GM18519 (cell line): ENCODE measurements around the gene STRN4.
"Not testable (repeated sequence)": the region's sequence is repeated elsewhere in the genome, so short reads cannot be mapped to it uniquely, and the experiment has no call there.

Source experiments
- ATAC-seq: cut with Tn5 transposase; IDR thresholded peaks from one replicate; pipeline ENCODE4 v1.9.1; 2021; ENCODE audit warnings: mild to moderate bottlenecking, moderate library complexity; ENCODE audit not compliant: unreplicated experiment, low FRiP score

Gene STRN4

DNA sequence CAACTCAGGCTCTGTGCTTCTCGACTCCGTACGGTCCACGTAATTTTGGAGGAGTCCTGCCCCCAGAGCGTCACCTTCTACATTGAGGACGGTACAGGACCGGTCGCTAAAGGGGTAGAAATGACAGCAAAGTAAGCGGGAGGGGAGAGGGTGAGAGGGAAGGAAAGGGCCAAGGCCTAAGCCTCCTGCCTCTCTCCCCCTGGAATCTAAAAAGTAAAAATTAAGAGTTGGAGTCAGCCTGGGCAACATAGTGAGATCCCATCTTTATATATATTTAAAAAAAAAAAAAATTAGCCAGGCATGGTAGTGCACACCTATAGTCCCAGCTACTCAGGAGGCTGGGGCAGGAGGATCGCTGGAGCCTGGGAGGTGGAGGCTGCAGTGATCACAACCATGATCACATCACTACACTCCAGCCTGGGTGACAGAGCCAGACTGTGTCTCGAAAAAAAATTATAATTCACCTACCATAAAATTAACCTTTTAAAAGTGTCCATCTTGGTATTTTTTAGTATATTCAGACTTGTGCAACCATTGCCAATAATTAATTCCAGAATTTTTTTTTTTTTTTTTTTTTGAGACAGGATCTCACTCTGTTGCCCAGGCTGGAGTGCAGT is 29.5 kb upstream of the STRN4 start:
- ATAC-seq: no peak

DNA sequence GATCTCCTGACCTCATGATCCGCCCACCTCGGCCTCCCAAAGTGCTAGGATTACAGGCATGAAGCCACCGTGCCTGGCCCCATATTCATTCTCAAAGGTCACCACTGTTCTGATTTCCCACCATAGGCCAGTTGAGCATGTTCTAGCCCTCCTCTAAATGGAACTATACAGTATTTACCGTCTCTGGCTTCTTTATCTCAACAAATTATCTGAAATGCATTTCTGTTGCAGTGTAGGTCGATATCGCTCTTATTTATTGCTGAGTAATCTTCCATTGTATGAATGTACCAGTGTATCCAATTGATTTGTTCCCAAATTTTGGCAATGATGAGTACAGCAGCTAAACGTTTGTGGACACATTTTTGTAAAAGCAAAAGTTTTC is 26.8 kb upstream of the STRN4 start:
- ATAC-seq: no peak

DNA sequence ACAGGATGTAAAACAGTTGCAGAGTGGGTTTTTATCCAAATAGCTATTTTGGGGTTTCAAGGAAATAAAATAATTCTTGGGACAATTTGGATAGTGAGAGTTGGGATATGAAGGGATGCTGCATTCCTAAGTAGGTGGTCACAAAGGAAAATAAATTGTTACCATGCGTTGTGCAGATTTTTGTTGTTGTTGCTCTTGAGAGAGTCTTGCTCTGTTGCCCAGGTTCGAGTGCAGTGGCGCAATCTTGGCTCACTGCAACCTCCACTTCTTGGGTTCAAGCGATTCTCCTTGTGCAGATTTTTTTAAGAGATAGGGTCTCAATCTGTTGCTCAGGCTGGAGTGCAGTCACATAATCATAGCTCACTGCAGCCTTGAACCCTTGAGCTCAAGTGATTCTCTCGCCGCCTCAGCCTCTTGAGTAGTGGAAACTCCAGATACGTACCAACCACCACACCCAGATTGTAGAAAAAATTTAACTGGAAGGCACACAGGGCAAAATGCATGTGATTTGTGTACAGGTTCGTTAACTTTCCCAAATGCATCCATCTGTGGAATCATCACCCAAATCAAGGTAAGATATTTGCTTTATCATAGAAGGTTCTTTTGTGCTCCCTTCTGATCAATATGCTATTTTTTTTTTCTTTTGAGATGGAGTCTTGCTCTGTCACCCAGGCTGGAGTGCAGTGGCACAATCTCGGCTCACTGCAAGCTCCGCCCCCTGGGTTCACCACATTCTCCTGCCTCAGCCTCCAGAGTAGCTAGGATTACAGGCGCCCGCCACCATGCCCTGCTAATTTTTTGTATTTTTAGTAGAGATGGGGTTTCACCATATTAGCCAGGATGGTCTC is 26.1 kb upstream of the STRN4 start:
- no peak for ATAC-seq

DNA sequence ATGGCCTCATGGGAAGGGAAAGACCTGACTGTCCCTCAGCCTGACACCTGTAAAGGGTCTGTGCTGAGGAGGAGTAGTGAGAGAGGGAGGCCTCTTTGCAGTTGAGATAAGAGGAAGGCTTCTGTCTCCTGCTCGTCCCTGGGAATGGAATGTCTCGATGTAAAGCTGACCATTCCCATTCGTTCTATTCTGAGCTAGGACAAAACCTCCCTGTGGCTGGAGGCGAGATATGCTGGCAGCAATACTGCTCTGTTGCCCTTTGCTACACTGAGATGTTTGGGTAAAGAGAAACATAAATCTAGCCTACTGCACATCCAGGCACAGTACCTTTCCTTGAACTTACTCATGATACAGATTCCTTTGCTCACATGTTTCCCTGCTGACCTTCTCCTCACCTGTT is 22.5 kb upstream of the STRN4 start:
- not testable (repeated sequence) for ATAC-seq

DNA sequence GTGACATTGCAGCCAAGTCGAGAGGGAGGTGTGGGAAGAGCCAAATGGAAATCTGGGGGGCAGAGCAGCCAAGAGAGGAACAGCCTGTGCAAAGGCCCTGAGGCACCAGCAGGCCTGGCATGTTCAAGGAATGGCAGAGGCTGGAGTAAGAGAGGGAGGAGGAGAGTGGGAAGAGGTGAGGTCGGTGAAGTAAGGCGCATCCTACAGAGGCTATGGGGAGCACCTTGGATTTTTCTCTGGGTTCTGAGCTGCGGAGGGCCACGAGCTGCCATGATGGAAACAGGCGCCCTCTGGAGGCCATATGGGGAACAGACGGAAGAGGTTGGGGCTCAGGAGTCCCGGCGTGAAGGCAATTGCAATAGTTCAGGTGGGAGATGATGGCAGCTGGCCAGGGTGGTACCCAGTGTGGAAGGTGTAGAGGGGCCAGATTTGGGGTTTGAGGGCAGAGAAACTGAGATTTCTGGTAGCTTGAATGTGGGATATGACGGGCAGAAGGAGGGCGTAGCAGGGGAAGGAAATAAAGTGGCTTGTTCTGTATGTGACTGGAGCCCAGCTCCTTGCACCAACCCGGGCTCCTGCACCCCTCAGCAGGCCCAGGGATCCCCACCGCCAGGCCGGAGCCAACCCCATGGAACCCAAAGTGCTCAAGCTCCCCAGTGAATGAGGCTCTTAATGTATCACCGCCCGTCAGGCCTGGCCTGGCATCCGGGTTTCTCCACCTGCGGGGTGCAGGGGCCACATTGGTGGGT is 20.5 kb upstream of the STRN4 start:
- no peak for ATAC-seq

DNA sequence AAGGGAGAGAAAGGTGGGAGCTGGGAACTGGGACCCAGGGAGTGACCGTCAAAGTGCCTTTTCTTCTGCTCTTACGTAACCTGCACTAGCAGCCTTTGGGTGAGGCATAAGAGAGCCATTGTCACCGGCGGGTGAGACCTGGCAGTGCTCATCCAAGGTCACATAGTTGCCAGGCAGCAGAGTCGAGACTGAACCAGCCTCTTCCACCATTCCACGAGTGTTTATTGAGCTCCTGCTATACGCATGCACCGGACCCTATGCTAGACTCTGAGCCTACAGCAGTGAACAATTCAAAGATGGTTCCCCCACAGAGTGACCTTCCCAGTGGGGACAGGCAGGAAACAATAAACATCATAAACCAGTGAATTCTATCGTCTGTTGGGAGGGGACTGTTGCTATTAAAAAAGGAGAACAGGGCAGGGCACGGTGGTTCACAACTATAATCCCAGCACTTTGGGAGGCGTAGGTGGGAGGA is 18.6 kb upstream of the STRN4 start:
- ATAC-seq: no peak

DNA sequence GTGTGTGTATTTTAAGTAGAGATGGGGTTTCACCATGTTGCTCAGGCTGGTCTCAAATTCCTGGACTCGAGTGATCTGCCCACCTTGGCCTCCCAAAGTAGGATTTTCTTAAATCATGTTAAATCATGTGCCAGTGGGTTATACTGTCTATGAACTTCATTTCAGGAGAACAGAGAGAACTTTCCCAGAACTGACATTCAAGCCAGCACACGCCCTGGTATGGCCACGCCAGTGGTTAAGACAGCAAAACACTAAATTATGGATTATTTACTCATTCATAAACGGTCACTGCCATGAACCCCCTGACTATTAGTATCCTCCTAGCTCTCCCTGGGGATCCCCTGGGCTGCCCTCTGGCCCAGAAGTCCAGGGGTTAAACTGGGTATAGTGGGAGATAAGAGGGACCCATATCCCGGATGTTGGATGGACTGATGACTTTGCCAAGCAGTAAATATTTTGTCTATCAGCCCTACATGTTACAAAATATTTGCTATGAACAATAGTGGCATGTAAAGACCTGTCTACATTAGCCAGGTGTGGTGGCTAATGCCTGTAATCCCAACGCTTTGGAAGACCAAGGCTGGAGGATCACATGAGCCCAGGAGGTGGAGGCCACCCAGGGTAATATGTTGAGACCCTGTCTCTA is 16.1 kb upstream of the STRN4 start:
- ATAC-seq: no peak

DNA sequence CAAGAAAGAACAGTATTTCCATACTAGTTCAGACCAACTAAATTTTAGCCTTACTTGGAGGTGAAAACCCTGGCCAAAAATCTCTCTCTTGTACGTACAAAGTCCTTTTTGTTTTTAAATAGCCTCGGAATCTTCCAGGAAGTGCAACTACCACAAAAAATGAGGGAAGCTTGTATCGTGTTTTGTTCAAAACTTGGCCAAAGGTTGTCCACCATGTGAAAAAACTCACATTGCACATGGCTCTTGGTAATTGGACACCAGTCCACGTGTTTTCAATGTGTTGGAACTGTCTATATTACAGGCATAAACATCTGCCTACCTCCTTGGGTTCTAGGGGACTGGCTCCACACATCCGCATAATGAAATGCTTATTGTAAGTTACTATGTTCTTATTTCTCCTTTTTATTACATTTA is 15.2 kb upstream of the STRN4 start:
- ATAC-seq: no peak

DNA sequence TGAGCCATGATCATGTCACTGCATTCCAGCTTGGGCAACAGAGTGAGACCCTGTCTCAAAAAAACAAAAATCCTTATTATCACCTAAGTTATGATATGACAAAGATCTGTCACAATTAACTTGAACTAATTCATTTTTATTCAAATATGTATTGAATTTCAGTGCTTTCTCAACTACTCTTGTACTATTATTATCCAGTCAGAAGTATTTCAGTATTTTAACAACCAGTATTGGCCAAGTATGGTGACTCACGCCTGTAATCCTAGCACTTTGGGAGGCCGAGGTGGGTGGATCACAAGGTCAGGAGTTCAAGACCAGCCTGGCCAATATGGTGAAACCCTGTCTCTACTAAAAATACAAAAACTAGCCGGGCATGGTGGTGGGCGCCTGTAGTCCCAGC is 14.6 kb upstream of the STRN4 start:
- not testable (repeated sequence) for ATAC-seq

DNA sequence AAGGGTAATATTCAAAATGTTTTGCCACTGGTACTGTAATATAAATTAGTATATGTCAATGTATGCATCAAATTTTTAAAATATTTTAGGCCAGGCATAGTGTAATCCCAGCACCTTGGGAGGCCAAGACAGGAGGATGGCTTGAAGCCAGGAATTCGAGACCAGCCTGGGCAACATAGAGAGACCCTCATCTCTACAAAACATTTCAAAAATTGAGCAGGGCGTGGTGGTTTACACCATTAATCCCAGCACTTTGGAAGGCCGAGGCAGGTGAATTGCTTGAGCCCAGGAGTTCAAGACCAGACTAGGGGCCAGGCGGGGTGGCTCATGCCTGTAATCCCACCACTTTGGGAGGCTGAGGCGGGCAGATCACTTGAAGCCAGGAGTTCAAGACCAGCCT is 14.1 kb upstream of the STRN4 start:
- ATAC-seq: no peak

DNA sequence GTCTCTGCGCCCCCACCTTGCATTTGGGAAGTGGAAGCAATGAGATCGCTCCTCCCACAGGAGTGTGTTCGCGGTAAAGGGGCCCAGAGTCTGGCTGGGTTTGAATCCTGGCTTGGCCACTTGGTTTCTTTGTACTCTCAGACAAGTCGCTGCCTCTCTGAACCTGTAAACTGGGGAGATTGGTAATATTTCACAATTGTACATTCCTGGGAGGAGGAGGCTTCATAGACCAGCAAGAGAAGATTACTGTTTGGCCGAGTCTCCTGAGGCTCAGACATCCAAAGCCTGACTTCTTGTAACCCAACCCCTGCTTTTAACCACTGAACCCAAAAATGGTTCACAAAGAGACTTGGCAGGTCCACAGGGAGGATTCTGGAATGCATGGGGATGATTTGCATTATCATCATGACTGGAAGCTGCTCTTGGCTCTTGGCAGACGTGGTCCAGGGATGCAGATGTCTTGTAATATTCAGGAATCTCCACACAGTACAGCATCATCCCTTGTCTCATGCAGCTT is 13.6 kb upstream of the STRN4 start:
- ATAC-seq: no peak

DNA sequence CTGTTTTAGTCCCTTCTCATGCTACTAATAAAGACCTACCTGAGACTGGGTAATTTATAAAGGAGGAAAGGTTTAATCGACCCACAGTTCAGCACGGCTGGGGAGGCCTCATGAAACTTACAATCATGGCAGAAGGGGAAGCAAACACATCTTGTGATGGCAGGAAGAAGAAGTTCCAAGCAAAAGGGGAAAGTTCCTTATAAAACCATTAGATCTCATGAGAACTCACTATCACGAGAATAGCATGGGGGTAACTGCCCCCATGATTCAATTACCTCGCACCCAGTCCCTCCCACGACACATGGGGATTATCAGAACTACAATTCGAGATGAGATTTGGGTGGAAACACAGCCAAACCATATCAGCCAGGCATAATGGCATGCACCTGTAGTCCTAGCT is 13.0 kb upstream of the STRN4 start:
- ATAC-seq: no peak

DNA sequence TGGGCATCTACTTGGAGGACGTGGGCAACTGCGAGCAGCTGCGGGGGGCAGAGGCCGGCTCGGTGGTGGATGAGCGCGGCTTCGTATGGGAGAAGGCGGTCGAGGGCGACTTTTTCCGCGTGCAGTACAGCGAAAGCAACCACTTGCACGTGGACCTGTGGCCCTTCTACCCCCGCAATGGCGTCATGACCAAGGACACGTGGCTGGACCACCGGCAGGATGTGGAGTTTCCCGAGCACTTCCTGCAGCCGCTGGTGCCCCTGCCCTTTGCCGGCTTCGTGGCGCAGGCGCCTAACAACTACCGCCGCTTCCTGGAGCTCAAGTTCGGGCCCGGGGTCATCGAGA is 10.3 kb upstream of the STRN4 start:
- no peak for ATAC-seq

DNA sequence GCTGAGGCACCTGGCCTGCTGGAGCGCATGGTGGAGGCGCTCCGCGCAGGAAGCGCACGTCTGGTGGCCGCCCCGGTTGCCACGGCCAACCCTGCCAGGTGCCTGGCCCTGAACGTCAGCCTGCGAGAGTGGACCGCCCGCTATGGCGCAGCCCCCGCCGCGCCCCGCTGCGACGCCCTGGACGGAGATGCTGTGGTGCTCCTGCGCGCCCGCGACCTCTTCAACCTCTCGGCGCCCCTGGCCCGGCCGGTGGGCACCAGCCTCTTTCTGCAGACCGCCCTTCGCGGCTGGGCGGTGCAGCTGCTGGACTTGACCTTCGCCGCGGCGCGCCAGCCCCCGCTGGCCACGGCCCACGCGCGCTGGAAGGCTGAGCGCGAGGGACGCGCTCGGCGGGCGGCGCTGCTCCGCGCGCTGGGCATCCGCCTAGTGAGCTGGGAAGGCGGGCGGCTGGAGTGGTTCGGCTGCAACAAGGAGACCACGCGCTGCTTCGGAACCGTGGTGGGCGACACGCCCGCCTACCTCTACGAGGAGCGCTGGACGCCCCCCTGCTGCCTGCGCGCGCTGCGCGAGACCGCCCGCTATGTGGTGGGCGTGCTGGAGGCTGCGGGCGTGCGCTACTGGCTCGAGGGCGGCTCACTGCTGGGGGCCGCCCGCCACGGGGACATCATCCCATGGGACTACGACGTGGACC is 9.7 kb upstream of the STRN4 start:
- ATAC-seq: no peak

DNA sequence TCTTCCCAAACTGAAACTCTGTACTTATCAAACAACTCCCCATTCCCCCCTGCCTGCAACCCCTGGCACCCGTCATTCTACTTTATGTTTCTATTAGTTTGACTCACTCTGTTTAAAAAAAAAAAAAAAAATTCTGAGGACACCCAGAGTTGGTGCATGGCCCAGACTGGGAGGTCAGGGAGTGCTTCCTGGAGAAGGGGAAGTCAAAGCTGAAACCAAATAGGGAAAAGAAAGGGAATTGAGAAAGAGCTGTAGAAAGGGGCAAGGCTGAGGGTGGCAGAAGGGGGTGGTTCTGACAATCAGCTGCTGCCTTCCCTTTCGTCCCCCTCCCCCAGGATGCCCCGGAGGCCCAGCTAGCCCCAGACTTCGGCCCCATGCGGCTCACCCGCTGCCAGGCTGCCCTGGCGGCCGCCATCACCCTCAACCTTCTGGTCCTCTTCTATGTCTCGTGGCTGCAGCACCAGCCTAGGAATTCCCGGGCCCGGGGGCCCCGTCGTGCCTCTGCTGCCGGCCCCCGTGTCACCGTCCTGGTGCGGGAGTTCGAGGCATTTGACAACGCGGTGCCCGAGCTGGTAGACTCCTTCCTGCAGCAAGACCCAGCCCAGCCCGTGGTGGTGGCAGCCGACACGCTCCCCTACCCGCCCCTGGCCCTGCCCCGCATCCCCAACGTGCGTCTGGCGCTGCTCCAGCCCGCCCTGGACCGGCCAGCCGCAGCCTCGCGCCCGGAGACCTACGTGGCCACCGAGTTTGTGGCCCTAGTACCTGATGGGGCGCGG is 9.0 kb upstream of the STRN4 start:
- ATAC-seq: no peak

DNA sequence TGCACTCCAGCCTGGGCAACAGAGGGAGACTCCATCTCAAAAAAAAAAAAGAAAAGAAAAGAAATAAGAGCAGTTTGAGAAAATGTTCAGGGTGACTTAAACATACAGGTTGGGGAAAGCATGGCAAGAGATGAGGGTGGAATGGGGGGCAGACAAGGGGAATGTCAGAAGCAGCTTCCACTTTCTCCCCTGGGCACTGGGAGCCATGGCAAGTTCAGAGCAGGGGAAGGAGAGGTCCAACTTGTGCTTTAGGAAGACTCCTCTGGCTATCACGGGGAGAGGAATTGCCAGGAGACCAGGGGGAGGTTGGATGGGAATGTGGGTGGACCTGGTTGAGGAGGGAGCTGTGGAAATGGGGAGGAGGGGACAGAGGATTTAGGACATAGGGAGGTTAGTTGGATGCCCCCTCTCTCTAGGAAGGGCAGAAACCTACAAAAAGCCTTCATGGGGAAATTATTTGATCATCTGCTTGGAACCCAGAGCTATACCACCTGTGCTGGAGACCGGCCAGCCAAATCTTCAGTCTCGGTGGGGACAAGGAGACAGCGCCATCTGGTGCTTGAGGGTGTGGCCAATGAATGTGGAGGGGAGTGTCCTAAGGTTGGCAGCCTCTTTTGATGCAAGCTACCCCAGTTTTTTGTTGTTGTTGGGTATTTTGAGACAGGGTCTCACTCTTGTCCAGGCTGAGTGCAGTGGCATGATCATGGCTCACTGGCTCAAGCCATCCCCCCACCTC is 7.3 kb upstream of the STRN4 start:
- no peak for ATAC-seq

DNA sequence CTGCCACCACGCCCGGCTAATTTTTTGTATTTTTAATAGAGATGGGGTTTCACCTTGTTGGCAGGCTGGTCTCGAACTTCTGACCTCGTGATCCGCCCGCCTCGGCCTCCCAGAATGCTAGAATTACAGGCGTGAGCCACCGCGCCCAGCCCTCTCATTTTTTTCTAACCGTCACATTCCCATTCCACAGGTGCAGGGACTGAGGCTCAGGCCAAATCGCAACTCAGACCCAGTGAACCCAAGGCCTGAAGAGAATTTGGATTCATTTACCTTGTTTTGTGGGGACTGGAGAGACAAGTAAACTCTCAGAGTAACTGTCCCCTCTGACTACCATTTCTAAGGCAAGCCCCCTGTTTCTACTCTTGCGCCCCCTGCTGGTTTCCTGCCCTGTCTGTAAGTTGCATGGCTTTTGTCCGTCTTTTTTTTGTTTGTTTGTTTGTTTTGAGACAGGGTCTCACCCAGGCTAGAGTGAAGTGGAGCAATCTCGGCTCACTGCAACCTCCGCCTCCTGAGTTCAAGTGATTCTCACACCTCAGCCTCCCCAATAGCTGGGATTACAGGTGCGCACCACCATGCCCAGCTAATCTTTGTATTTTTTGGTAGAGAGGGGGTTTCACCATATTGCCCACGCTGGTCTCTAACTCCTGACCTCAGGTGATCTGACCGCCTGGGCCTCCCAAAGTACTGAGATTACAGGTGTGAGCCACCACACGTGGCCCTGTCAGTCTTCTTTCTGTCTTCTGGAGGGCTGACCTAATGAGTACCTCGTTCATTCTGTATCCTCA is 2.3 kb upstream of the STRN4 start:
- no peak for ATAC-seq
